ENCODE data around the gene TRIM46. TPM values are rescaled to one million over a fixed set of nuclear protein-coding genes. Genes with fewer than 3 reads are reported as not detected.
A peak's percentile ranks its signal among the peaks of the same experiment; 100 is the strongest.
"Not testable (repeated sequence)": the region's sequence is repeated elsewhere in the genome, so short reads cannot be mapped to it uniquely, and the experiment has no call there.

TRIM46 gene
- total RNA-seq, 1 experiment from 2014 or later: 0.21 TPM

DNA sequence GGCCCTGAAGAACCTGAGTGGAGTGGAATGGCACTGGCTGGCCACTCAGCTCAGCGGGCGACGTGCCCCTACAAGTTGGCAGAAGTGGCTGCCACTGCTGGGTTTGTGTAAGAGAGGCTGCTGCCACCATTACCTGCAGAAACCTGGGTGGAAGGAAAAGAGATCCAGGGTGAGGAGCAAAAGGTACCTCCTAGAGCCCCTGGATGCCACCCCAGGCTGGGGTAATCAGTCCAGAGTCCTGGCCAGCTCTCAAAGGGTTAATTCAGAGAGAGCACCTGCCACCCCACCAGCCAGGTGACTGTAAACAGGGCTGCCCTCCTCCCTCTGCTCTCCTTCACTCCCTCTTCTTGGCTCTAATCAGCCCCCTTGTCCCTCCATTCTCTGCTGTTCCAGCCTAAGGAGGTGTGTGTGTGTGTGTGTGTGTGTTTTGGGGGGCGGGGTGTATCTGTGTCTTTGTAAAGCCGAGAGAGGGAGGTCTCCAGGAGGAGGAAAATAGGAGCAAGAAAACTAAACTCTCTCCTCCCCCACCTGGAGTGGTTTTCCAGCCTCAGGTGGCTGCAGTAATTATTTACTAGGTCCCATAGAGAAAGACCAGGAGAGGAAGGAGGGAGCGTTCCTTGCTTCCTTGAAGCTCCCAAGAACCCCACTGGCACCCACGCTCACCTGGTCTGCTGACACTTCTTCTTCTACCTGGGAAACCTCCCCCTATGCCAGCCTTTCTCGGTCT, 12.6 kb downstream of the TRIM46 start:
- intact Hi-C loops (cut with micrococcal nuclease): no loop called here
- no peak overlapping the region for H3K4me3 Mint-ChIP-seq (ENCODE audit: unreplicated experiment)
- no TSS peak for BruUV-seq (replicated peaks)
- peak overlapping the region; percentile 51 for H3K27ac Mint-ChIP-seq (ENCODE audit: low read depth, unreplicated experiment)
- TF ChIP-seq, protein P1, sequence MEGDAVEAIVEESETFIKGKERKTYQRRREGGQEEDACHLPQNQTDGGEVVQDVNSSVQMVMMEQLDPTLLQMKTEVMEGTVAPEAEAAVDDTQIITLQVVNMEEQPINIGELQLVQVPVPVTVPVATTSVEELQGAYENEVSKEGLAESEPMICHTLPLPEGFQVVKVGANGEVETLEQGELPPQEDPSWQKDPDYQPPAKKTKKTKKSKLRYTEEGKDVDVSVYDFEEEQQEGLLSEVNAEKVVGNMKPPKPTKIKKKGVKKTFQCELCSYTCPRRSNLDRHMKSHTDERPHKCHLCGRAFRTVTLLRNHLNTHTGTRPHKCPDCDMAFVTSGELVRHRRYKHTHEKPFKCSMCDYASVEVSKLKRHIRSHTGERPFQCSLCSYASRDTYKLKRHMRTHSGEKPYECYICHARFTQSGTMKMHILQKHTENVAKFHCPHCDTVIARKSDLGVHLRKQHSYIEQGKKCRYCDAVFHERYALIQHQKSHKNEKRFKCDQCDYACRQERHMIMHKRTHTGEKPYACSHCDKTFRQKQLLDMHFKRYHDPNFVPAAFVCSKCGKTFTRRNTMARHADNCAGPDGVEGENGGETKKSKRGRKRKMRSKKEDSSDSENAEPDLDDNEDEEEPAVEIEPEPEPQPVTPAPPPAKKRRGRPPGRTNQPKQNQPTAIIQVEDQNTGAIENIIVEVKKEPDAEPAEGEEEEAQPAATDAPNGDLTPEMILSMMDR (IDR thresholded peaks at IDR 0.05; ENCODE audit: unreplicated experiment): no peak
- ChIA-PET POLR2A (interaction anchor here (0.7 to 15.7 kb wide), 2 partner anchors 9 to 1219 kb away, joined by 3 to 215 read pairs; no protein-coding TSS in a partner anchor), CTCF (interaction anchor here (1.8 to 2.7 kb wide), 3 partner anchors 9 to 13 kb away, joined by 12 to 18 read pairs (median 15); partner anchors contain the start of gene KRTCAP2)
- peaks cover 21% of the 10 kb centered on the region for H3K4me1 Mint-ChIP-seq (ENCODE audit: insufficient read depth, unreplicated experiment)
- H3K27me3 Mint-ChIP-seq (ENCODE audit: insufficient read depth, unreplicated experiment): no peaks in the 10 kb centered on the region
- H3K36me3 Mint-ChIP-seq (ENCODE audit: insufficient read depth, unreplicated experiment): peaks cover 33% of the 10 kb centered on the region
- H3K9me3 Mint-ChIP-seq (ENCODE audit: unreplicated experiment): no peaks in the 10 kb centered on the region
- no peak for DNase-seq (ENCODE audit: unreplicated experiment)

DNA sequence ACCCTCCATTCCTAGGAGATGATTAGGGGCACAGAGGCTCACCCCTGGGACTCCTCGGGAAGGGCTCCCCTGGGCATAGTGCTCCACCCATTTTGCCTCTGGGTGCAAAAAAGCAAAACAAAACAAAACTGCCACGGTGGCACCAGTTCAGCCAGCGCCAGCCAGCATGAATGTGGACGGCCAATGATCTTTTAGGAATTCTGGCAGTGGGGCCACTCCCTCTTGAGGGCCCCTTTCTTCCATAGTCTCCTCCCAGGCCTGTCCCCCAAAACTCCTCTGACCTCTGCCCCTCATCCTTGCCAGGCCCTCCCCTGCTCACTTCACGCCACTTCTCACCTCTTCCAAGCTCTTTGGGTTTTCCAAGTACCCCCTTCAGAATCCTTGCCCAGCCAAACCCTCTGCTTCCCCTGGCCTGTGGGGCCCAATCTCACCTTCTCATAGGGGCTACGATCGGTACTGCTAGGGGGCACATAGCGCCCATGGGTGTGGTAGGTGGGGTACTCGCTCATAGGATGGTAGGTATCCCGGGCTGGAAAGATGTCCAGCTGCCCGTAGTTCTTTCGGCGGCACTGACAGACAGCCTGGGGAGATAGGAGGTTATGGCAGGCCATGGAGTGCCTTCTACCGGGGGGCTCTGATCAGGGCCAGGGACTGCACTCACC, 13.3 kb downstream of the TRIM46 start:
- CTCF ChIA-PET: interaction anchor here (1.0 to 2.7 kb wide), 4 partner anchors 10 to 14 kb away, joined by 4 to 18 read pairs (median 8); partner anchors contain the start of gene KRTCAP2
- POLR2A ChIA-PET: interaction anchor here (0.7 to 15.7 kb wide), 2 partner anchors 8 to 1220 kb away, joined by 3 to 215 read pairs; no protein-coding TSS in a partner anchor
- intact Hi-C loops (cut with micrococcal nuclease): no loop called here
- TF ChIP-seq, protein P1 (IDR thresholded peaks at IDR 0.05; ENCODE audit: unreplicated experiment): no peak
- BruUV-seq (replicated peaks): no TSS peak
- no peak for DNase-seq (ENCODE audit: unreplicated experiment)
- H3K4me1 Mint-ChIP-seq (ENCODE audit: insufficient read depth, unreplicated experiment): peaks cover 23% of the 10 kb centered on the region
- H3K9me3 Mint-ChIP-seq (ENCODE audit: unreplicated experiment): no peaks in the 10 kb centered on the region
- no peaks in the 10 kb centered on the region for H3K27me3 Mint-ChIP-seq (ENCODE audit: insufficient read depth, unreplicated experiment)
- peak overlapping the region; percentile 81 for H3K27ac Mint-ChIP-seq (ENCODE audit: low read depth, unreplicated experiment)
- H3K4me3 Mint-ChIP-seq (ENCODE audit: unreplicated experiment): peak overlapping the region; percentile 47
- H3K36me3 Mint-ChIP-seq (ENCODE audit: insufficient read depth, unreplicated experiment): peaks cover 37% of the 10 kb centered on the region

DNA sequence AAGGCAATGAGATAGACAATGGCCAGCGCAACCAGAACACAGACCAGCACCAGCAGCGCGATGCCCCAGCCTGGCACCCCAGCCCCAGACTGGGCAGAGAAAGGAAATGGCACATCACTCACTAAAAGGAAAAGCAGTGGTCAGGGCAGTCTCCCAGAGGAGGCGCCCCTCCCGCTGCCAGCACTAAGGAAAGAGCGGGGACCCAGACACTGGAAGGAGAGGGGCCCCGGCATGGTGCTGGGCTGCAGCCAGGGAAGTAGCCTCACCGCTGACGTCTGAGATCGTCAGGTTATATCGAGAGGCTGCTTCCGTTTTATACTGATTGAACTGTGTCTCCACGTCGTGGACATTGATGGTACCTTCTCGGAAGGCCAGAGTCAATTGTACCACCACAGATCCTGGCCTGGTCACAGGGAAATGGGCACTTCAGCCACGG, 13.8 kb downstream of the TRIM46 start:
- ChIA-PET POLR2A (interaction anchor here (15.7 kb wide), 1 partner anchor 7 kb away, joined by 215 read pairs; no protein-coding TSS in a partner anchor), CTCF (interaction anchor here (0.6 to 1.5 kb wide), 3 partner anchors 10 to 257 kb away, joined by 3 to 5 read pairs (median 4); no protein-coding TSS in a partner anchor)
- no peak for DNase-seq (ENCODE audit: unreplicated experiment)
- TF ChIP-seq, protein P1 (IDR thresholded peaks at IDR 0.05; ENCODE audit: unreplicated experiment): no peak
- intact Hi-C loops (cut with micrococcal nuclease): no loop called here
- peak overlapping the region; percentile 47 for H3K4me3 Mint-ChIP-seq (ENCODE audit: unreplicated experiment)
- BruUV-seq (replicated peaks): no TSS peak
- peak overlapping the region; percentile 81 for H3K27ac Mint-ChIP-seq (ENCODE audit: low read depth, unreplicated experiment)
- no peaks in the 10 kb centered on the region for H3K27me3 Mint-ChIP-seq (ENCODE audit: insufficient read depth, unreplicated experiment)
- H3K36me3 Mint-ChIP-seq (ENCODE audit: insufficient read depth, unreplicated experiment): peaks cover 40% of the 10 kb centered on the region
- no peaks in the 10 kb centered on the region for H3K9me3 Mint-ChIP-seq (ENCODE audit: unreplicated experiment)
- peaks cover 28% of the 10 kb centered on the region for H3K4me1 Mint-ChIP-seq (ENCODE audit: insufficient read depth, unreplicated experiment)

DNA sequence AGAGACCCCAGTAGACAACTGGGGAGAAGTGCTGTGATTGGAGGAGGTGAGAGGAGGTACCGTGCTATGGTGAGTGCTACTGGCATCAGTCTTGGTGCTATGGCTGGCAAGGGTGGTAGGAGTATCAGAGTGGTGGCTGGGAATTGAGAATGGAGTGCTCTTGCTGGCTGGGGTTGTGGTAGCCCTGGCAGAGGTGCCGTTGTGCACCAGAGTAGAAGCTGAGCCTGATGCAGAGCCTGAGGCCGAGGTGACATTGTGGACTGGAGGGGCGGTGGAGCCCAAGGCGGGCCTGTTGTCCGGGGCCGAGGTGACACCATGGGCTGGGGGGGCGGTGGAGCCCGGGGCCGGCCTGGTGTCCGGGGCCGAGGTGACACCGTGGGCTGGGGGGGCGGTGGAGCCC, 14.6 kb downstream of the TRIM46 start:
- peak overlapping the region; percentile 81 for H3K27ac Mint-ChIP-seq (ENCODE audit: low read depth, unreplicated experiment)
- no peak for DNase-seq (ENCODE audit: unreplicated experiment)
- H3K4me3 Mint-ChIP-seq (ENCODE audit: unreplicated experiment): peak overlapping the region; percentile 59
- no peaks in the 10 kb centered on the region for H3K9me3 Mint-ChIP-seq (ENCODE audit: unreplicated experiment)
- peaks cover 36% of the 10 kb centered on the region for H3K36me3 Mint-ChIP-seq (ENCODE audit: insufficient read depth, unreplicated experiment)
- ChIA-PET CTCF (interaction anchor here (0.6 to 1.5 kb wide), 4 partner anchors 11 to 256 kb away, joined by 3 to 5 read pairs (median 4); no protein-coding TSS in a partner anchor), POLR2A (no interaction called here)
- peaks cover 35% of the 10 kb centered on the region for H3K4me1 Mint-ChIP-seq (ENCODE audit: insufficient read depth, unreplicated experiment)
- intact Hi-C loops (cut with micrococcal nuclease): no loop called here
- no peaks in the 10 kb centered on the region for H3K27me3 Mint-ChIP-seq (ENCODE audit: insufficient read depth, unreplicated experiment)
- TF ChIP-seq, protein P1 (IDR thresholded peaks at IDR 0.05; ENCODE audit: unreplicated experiment): no peak
- no TSS peak for BruUV-seq (replicated peaks)

DNA sequence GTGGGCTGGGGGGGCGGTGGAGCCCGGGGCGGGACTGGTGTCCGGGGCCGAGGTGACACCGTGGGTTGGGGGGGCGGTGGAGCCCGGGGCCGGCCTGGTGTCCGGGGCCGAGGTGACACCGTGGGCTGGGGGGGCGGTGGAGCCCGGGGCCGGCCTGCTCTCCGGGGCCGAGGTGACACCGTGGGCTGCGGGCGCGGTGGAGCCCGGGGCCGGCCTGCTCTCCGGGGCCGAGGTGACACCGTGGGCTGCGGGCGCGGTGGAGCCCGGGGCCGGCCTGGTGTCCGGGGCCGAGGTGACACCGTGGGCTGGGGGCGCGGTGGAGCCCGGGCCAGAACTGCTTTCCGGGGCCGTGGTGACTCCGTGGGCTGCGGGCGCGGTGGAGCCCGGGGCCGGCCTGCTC, 16.3 kb downstream of the TRIM46 start:
- not testable (repeated sequence) for H3K27me3 Mint-ChIP-seq (ENCODE audit: insufficient read depth, unreplicated experiment); BruUV-seq (replicated peaks)
- H3K4me1 Mint-ChIP-seq (ENCODE audit: insufficient read depth, unreplicated experiment): peaks cover 46% of the 10 kb centered on the region

More for the DNA sequence above, 16.3 kb downstream of the TRIM46 start:
- H3K36me3 Mint-ChIP-seq (ENCODE audit: insufficient read depth, unreplicated experiment): peaks cover 43% of the 10 kb centered on the region
- DNase-seq (ENCODE audit: unreplicated experiment); H3K27ac Mint-ChIP-seq (ENCODE audit: low read depth, unreplicated experiment); H3K4me3 Mint-ChIP-seq (ENCODE audit: unreplicated experiment); CTCF ChIA-PET; H3K9me3 Mint-ChIP-seq (ENCODE audit: unreplicated experiment); POLR2A ChIA-PET: not testable (repeated sequence)
- intact Hi-C loops (cut with micrococcal nuclease): loop anchor here (5.0 kb wide), 1 partner anchor 37 kb away; no protein-coding TSS in a partner anchor
